Tibial artery (tissue), 4 donors: Measurements from ENCODE around the gene WTAP.
"Not testable (repeated sequence)": the region's sequence is repeated elsewhere in the genome, so short reads cannot be mapped to it uniquely, and the experiment has no call there.

ENCODE experiments used
- DNase-seq, 2 donors: peaks; one replicate each; pipeline ENCODE4 v3.0.0-alpha.2; 2019
- H3K27ac ChIP-seq, 2 donors: fragments of 200-600 bp; sonication (generic) in 1 of 2; 1 replicate in 1 of 2; 2 replicates in 1 of 2; pipeline ENCODE4 v1.5.1; 2018 to 2019; ENCODE audit warnings: mild to moderate bottlenecking in 1 of 2
- H3K27me3 ChIP-seq, 2 donors: fragments of 200-600 bp; sonication (generic) in 1 of 2; one replicate each; pipeline versions ENCODE4 v1.5.1 to v1.6.0; 2016 to 2019
- H3K36me3 ChIP-seq, 3 donors: fragments of 200-600 bp; sonication (generic) in 2 of 3; one replicate each; pipeline ENCODE4 v1.5.1; 2016 to 2019; ENCODE audit warnings: mild to moderate bottlenecking in 2 of 3
- H3K4me1 ChIP-seq, 4 donors: fragments of 200-600 bp; sonication (generic) in 2 of 4; 1 replicate in 3 of 4; 2 replicates in 1 of 4; pipeline ENCODE4 v1.5.1; 2016 to 2019
- H3K4me3 ChIP-seq, 2 donors: fragments of 200-600 bp; sonication (generic) in 1 of 2; 1 replicate in 1 of 2; 2 replicates in 1 of 2; pipeline ENCODE4 v1.5.1; 2018 to 2019; ENCODE audit warnings: mild to moderate bottlenecking in 2 of 2
- H3K9me3 ChIP-seq, 3 donors: fragments of 200-600 bp; sonication (generic) in 1 of 3; one replicate each; pipeline ENCODE4 v1.5.1; 2016 to 2019
- CTCF ChIP-seq, 2 experiments: fragments of 200-600 bp in 1 of 2; fragments of 450-650 bp in 1 of 2; IDR thresholded peaks; one replicate each; pipeline ENCODE4 v1.5.1; 2017 to 2019; ENCODE audit warnings: antibody characterized with exemption in 2 of 2, mild to moderate bottlenecking in 1 of 2, moderate library complexity in 1 of 2
- intact Hi-C: fragments of 100-400 bp; cut with DNase I; formaldehyde crosslinking; loops from one replicate; pipeline ENCODE4 v1.15.0; 2023; ENCODE audit warnings: low total_unique reads

Gene WTAP

GRCh38 chr6:159718634-159719033, 8.7 kb upstream of the WTAP start:
- DNase-seq, result no peak
- peak overlapping the region in 1 of 2 donors; percentile 14 for H3K27ac ChIP-seq
- no peaks in the 10 kb centered on the region for H3K36me3 ChIP-seq
- H3K27me3 ChIP-seq, result no peaks in the 10 kb centered on the region
- H3K4me3 ChIP-seq, result no peak overlapping the region
- H3K4me1 ChIP-seq, result peaks cover 0 to 38% (median 29%) of the 10 kb centered on the region in 4 donors
- TF ChIP-seq CTCF (IDR thresholded peaks at IDR 0.05), result no peak
- no peaks in the 10 kb centered on the region for H3K9me3 ChIP-seq
- intact Hi-C loops, result no loop called here

- Histone ChIP-seq H3K36me3 (no peaks in the 10 kb centered on the region), H3K9me3 (no peaks in the 10 kb centered on the region), H3K27ac (peak overlapping the region in 1 of 2 donors; percentile 14), H3K27me3 (no peaks in the 10 kb centered on the region), H3K4me1 (peaks cover 0 to 38% (median 28%) of the 10 kb centered on the region in 4 donors), H3K4me3 (no peak overlapping the region)
- no peak for TF ChIP-seq CTCF (IDR thresholded peaks at IDR 0.05)
- intact Hi-C loops, result no loop called here
- DNase-seq, result no peak
These were observed 8.0 kb upstream of the WTAP start for GRCh38 chr6:159719287-159719686.

- Histone ChIP-seq H3K4me1 (peaks cover 0 to 25% (median 19%) of the 10 kb centered on the region in 4 donors), H3K4me3 (no peak overlapping the region), H3K27me3 (no peaks in the 10 kb centered on the region), H3K9me3 (no peaks in the 10 kb centered on the region), H3K36me3 (no peaks in the 10 kb centered on the region), H3K27ac (no peak overlapping the region)
- DNase-seq, result no peak
- intact Hi-C loops, result no loop called here
- peak in 1 of 2 experiments; percentile 8 for TF ChIP-seq CTCF (IDR thresholded peaks at IDR 0.05)
These were observed 6.6 kb upstream of the WTAP start for GRCh38 chr6:159720708-159721107.

GRCh38 chr6:159721981-159722380, 5.3 kb upstream of the WTAP start:
- H3K4me1 ChIP-seq, result peaks cover 0 to 20% (median 14%) of the 10 kb centered on the region in 4 donors
- DNase-seq, H3K36me3 ChIP-seq, H3K9me3 ChIP-seq, intact Hi-C loops, H3K4me3 ChIP-seq, H3K27ac ChIP-seq, H3K27me3 ChIP-seq: not testable (repeated sequence)

- Histone ChIP-seq H3K9me3 (no peaks in the 10 kb centered on the region), H3K27me3 (no peaks in the 10 kb centered on the region), H3K4me1 (peaks cover 0 to 13% (median 9%) of the 10 kb centered on the region in 4 donors), H3K4me3 (no peak overlapping the region), H3K36me3 (no peaks in the 10 kb centered on the region), H3K27ac (no peak overlapping the region)
- DNase-seq, result no peak
- intact Hi-C loops, result no loop called here
- no peak for TF ChIP-seq CTCF (IDR thresholded peaks at IDR 0.05)
These were observed 4.7 kb upstream of the WTAP start for GRCh38 chr6:159722655-159723054.

GRCh38 chr6:159723259-159723658, 4.0 kb upstream of the WTAP start:
- DNase-seq, result no peak
- Histone ChIP-seq H3K4me1 (peaks cover 0 to 12% (median 6%) of the 10 kb centered on the region in 4 donors), H3K9me3 (no peaks in the 10 kb centered on the region), H3K36me3 (no peaks in the 10 kb centered on the region), H3K4me3 (no peak overlapping the region), H3K27ac (no peak overlapping the region), H3K27me3 (no peaks in the 10 kb centered on the region)
- intact Hi-C loops, result no loop called here
- no peak for TF ChIP-seq CTCF (IDR thresholded peaks at IDR 0.05)
